ENCODE data around the gene FAM171A1. TPM values are rescaled to one million over a fixed set of nuclear protein-coding genes. Genes with fewer than 3 reads are reported as not detected.
"Not testable (repeated sequence)": the region's sequence is repeated elsewhere in the genome, so short reads cannot be mapped to it uniquely, and the experiment has no call there.

The FAM171A1 gene
- total RNA-seq, 1 experiment from 2014 or later = 25.7 TPM

GRCh38 chr10:15228426-15228825 lies 142.7 kb downstream of the FAM171A1 start:
- no peak for DNase-seq
- no peaks in the 10 kb centered on the region for H3K27me3 ChIP-seq (ENCODE audit: control insufficient read depth, insufficient read depth, low read length)
- no peaks in the 10 kb centered on the region for H3K36me3 ChIP-seq (replicated peaks; ENCODE audit: control insufficient read depth, insufficient read depth, low read length)
- H3K4me3 ChIP-seq (ENCODE audit: insufficient read depth, low read depth, low read length) = no peak overlapping the region

DNA sequence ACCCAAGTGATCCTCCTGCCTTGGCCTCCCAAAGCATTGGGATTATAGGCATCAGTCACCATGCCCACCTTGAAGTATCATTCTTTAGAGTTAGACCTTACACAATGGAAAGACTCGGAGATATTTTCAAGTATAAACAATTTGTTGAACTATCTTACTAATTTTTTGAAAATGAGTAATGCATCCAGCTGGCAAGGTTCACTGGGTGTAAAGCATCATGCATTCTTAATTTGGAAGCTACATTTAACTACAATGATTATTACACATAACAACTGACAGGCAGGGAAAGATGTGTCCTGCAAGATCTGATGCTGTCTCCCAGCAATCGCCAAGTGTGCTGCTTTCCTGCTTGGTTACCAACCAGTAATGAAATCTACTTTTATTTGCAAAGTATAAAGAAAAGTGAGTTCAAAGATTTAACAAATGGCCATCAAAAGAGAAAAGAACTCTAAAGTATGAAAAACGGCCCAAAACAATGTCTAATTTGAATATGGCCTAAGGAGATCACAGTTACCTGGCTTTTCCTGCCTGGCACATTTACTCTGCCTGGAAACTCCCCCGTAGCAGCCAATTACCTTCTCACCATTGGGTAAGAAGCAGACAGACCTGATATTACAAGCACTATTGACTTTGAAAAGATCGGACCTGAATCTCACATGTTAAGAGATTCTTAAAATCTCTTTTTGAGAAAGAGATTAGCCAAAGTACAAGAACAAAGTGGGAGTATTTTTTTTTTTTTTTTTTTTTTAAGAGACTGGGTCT lies 143.3 kb downstream of the FAM171A1 start:
- Histone ChIP-seq H3K36me3 (replicated peaks; ENCODE audit: control insufficient read depth, insufficient read depth, low read length) (no peaks in the 10 kb centered on the region), H3K4me3 (ENCODE audit: insufficient read depth, low read depth, low read length) (no peak overlapping the region), H3K27me3 (ENCODE audit: control insufficient read depth, insufficient read depth, low read length) (no peaks in the 10 kb centered on the region)
- DNase-seq = no peak

- H3K4me3 ChIP-seq (ENCODE audit: insufficient read depth, low read depth, low read length) = no peak overlapping the region
- DNase-seq = no peak
- H3K36me3 ChIP-seq (replicated peaks; ENCODE audit: control insufficient read depth, insufficient read depth, low read length) = no peaks in the 10 kb centered on the region
- H3K27me3 ChIP-seq (ENCODE audit: control insufficient read depth, insufficient read depth, low read length) = no peaks in the 10 kb centered on the region
Observed at GRCh38 chr10:15225511-15225910, 145.6 kb downstream of the FAM171A1 start.

DNA sequence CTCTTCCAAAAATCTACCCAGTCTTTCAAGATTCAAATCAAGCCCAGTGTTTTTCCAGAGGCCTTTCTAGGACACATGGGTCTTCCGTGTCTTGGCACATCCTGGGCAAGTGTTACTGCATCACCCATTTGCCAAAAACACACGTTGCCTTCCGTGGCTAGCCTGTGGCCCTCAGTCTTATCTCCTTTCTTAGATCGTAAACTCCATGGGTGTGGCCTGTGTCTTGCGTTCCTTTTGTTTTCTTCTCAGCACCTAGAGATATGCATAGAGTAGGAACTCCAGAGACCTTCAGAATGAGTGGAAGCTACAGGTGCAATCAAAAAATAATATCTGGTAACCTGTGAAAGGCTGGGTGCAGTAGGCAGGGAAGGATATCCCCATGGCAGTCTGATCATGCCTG lies 146.1 kb downstream of the FAM171A1 start:
- DNase-seq = no peak
- Histone ChIP-seq H3K36me3 (replicated peaks; ENCODE audit: control insufficient read depth, insufficient read depth, low read length) (no peaks in the 10 kb centered on the region; the same call in 1 of the 2 replicates), H3K4me3 (ENCODE audit: insufficient read depth, low read depth, low read length) (no peak overlapping the region), H3K27me3 (ENCODE audit: control insufficient read depth, insufficient read depth, low read length) (no peaks in the 10 kb centered on the region)

GRCh38 chr10:15223174-15223573 lies 147.9 kb downstream of the FAM171A1 start:
- H3K36me3 ChIP-seq (replicated peaks; ENCODE audit: control insufficient read depth, insufficient read depth, low read length) = no peaks in the 10 kb centered on the region; the same call in 1 of the 2 replicates
- no peak overlapping the region for H3K4me3 ChIP-seq (ENCODE audit: insufficient read depth, low read depth, low read length)
- H3K27me3 ChIP-seq (ENCODE audit: control insufficient read depth, insufficient read depth, low read length) = no peaks in the 10 kb centered on the region
- DNase-seq = no peak

- DNase-seq = no peak
- no peaks in the 10 kb centered on the region for H3K27me3 ChIP-seq (ENCODE audit: control insufficient read depth, insufficient read depth, low read length)
- H3K4me3 ChIP-seq (ENCODE audit: insufficient read depth, low read depth, low read length) = no peak overlapping the region
- no peaks in the 10 kb centered on the region; the same call in 1 of the 2 replicates for H3K36me3 ChIP-seq (replicated peaks; ENCODE audit: control insufficient read depth, insufficient read depth, low read length)
Observed at GRCh38 chr10:15222511-15222910, 148.6 kb downstream of the FAM171A1 start.

DNA sequence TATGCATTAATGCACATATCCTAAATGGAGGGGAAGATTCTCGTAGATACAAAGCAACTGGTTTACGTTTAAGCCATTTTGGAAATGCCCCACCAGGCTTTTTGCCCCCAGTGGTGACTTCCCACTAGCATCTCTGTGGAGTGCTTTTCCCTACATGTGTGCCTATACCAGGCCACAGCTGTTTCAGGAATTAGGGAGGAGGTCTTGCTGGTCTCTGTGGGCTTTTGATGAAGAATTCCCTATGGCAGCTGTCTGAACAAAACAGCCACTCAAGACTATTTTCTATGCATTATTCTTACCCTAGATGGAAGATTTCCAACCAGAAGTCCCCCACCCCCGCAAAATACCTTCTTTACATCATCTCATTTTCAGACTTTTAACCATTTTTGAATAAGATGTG lies 150.6 kb downstream of the FAM171A1 start:
- Histone ChIP-seq H3K36me3 (replicated peaks; ENCODE audit: control insufficient read depth, insufficient read depth, low read length) (no peaks in the 10 kb centered on the region; the same call in 1 of the 2 replicates), H3K27me3 (ENCODE audit: control insufficient read depth, insufficient read depth, low read length) (no peaks in the 10 kb centered on the region), H3K4me3 (ENCODE audit: insufficient read depth, low read depth, low read length) (no peak overlapping the region)
- DNase-seq = no peak

- no peak for DNase-seq
- Histone ChIP-seq H3K27me3 (ENCODE audit: control insufficient read depth, insufficient read depth, low read length) (no peaks in the 10 kb centered on the region), H3K36me3 (replicated peaks; ENCODE audit: control insufficient read depth, insufficient read depth, low read length) (no peaks in the 10 kb centered on the region; the same call in none of the 2 replicates), H3K4me3 (ENCODE audit: insufficient read depth, low read depth, low read length) (no peak overlapping the region)
Observed at GRCh38 chr10:15216700-15217099, 154.4 kb downstream of the FAM171A1 start.

DNA sequence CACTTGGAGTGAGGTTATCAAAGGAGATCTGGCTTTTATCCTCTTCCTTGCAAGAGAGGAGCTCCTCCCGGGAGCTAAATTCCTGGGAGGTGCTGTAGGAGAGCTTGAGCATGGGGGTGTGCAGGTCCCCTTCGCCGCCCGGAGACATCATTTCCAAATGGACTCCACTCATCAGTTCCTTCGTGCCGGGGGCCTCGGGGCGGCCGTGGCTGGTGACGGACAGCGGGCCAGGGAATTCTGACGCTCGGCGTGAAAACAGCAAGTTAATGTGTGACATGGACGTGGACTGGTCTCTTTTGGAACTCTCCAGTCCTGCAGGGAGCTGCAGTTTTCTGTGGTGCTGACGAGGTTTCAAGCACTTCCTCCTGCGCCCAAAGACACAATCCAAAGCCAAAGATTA lies 156.9 kb downstream of the FAM171A1 start:
- no peaks in the 10 kb centered on the region; the same call in 1 of the 2 replicates for H3K36me3 ChIP-seq (replicated peaks; ENCODE audit: control insufficient read depth, insufficient read depth, low read length)
- H3K4me3 ChIP-seq (ENCODE audit: insufficient read depth, low read depth, low read length) = no peak overlapping the region
- DNase-seq = no peak
- no peaks in the 10 kb centered on the region for H3K27me3 ChIP-seq (ENCODE audit: control insufficient read depth, insufficient read depth, low read length)

- DNase-seq = no peak
- H3K27me3 ChIP-seq (ENCODE audit: control insufficient read depth, insufficient read depth, low read length) = no peaks in the 10 kb centered on the region
- H3K4me3 ChIP-seq (ENCODE audit: insufficient read depth, low read depth, low read length) = no peak overlapping the region
- H3K36me3 ChIP-seq (replicated peaks; ENCODE audit: control insufficient read depth, insufficient read depth, low read length) = no peaks in the 10 kb centered on the region; the same call in 1 of the 2 replicates
Observed at GRCh38 chr10:15213461-15213861, 157.6 kb downstream of the FAM171A1 start.

- Histone ChIP-seq H3K4me3 (ENCODE audit: insufficient read depth, low read depth, low read length) (no peak overlapping the region), H3K27me3 (ENCODE audit: control insufficient read depth, insufficient read depth, low read length) (no peaks in the 10 kb centered on the region), H3K36me3 (replicated peaks; ENCODE audit: control insufficient read depth, insufficient read depth, low read length) (no peaks in the 10 kb centered on the region; the same call in 1 of the 2 replicates)
- no peak for DNase-seq
Observed at GRCh38 chr10:15211464-15211979, 159.6 kb downstream of the FAM171A1 start.

GRCh38 chr10:15210521-15210920 lies 160.6 kb downstream of the FAM171A1 start:
- H3K4me3 ChIP-seq (ENCODE audit: insufficient read depth, low read depth, low read length) = no peak overlapping the region
- no peak for DNase-seq
- H3K36me3 ChIP-seq (replicated peaks; ENCODE audit: control insufficient read depth, insufficient read depth, low read length) = no peaks in the 10 kb centered on the region; the same call in 1 of the 2 replicates
- H3K27me3 ChIP-seq (ENCODE audit: control insufficient read depth, insufficient read depth, low read length) = no peaks in the 10 kb centered on the region

DNA sequence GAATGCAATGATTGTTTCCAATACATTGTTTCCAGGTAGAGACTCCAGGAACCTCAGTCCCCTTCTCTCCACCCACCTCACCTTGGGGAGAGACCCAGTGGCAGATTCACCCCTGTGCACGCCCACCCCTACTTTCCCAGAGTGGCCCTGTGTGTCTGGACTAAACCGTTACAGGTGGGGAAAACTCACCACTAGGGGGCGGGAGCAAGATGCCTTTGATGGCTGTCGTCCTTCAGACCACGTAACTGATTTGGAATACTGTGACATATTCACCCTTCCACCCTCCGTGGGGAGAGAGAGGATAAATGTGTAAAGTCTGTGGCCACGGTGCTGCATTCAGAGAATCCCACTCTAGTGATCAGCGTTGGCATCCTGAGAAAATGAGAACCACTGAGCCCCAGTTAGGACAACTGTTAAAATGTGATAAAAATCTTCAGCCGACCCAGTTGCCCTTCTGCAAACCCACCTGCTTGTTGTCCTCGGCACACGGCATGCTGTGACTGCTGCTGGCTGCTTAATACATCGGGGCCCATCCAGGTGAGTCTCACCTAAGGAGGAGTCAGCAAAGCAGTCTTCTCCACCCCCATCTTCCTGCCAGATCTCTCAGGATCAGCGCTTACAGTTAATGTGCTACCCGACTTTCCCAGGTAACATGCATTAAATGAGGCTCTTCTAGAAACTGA lies 161.1 kb downstream of the FAM171A1 start:
- no peaks in the 10 kb centered on the region; the same call in 1 of the 2 replicates for H3K36me3 ChIP-seq (replicated peaks; ENCODE audit: control insufficient read depth, insufficient read depth, low read length)
- no peaks in the 10 kb centered on the region for H3K27me3 ChIP-seq (ENCODE audit: control insufficient read depth, insufficient read depth, low read length)
- peak; percentile 86 for DNase-seq
- H3K4me3 ChIP-seq (ENCODE audit: insufficient read depth, low read depth, low read length) = no peak overlapping the region

DNA sequence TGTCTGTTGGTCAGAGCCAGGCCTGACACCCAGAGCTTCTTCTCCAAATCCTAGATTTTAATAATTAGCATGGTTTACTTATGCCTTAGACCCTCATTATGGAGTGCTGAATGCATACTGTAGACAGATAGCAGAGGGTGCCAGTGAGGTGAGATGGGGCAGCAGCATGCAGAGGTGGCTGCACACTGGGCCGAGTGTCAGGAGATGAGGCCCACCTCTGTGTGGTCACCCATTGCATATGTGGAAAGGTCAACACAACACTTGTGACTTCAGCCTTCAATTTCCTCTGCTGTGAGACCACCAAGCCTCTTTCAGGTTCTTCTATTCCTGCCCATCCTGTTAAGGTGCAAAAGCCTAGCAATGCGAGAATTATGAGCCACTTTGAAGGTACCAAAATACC lies 162.9 kb downstream of the FAM171A1 start:
- Histone ChIP-seq H3K27me3 (ENCODE audit: control insufficient read depth, insufficient read depth, low read length) (no peaks in the 10 kb centered on the region), H3K4me3 (ENCODE audit: insufficient read depth, low read depth, low read length) (no peak overlapping the region), H3K36me3 (replicated peaks; ENCODE audit: control insufficient read depth, insufficient read depth, low read length) (no peaks in the 10 kb centered on the region; the same call in 1 of the 2 replicates)
- DNase-seq = no peak

GRCh38 chr10:15207410-15207809 lies 163.7 kb downstream of the FAM171A1 start:
- not testable (repeated sequence) for H3K36me3 ChIP-seq (replicated peaks; ENCODE audit: control insufficient read depth, insufficient read depth, low read length); H3K27me3 ChIP-seq (ENCODE audit: control insufficient read depth, insufficient read depth, low read length); DNase-seq; H3K4me3 ChIP-seq (ENCODE audit: insufficient read depth, low read depth, low read length)
